Hepatocyte (in vitro differentiated cells): ENCODE measurements around the gene ASB4.

Experiments
- CTCF ChIP-seq: fragments of 200-600 bp; sonication (generic); IDR thresholded peaks from 2 replicates; pipeline ENCODE4 v1.5.1; 2016; ENCODE audit warnings: antibody characterized with exemption, mild to moderate bottlenecking; ENCODE audit not compliant: poor library complexity
- EZH2 ChIP-seq: fragments of 200-600 bp; sonication (generic); IDR thresholded peaks from 2 replicates; pipeline ENCODE4 v1.6.1; 2016; ENCODE audit warnings: antibody characterized with exemption, mild to moderate bottlenecking, borderline replicate concordance
- EZH2phosphoT487 ChIP-seq: fragments of 200-600 bp; sonication (generic); IDR thresholded peaks from one replicate; pipeline ENCODE4 v1.6.1; 2018; ENCODE audit warnings: antibody characterized with exemption, mild to moderate bottlenecking, low read depth, moderate library complexity; ENCODE audit not compliant: unreplicated experiment, severe bottlenecking

GRCh38 chr7:95534796-95535195 is 49.1 kb downstream of the ASB4 start:
- TF ChIP-seq CTCF (no peak), EZH2phosphoT487 (no peak), EZH2 (no peak)
